ENCODE results near the gene HES2.

DNA sequence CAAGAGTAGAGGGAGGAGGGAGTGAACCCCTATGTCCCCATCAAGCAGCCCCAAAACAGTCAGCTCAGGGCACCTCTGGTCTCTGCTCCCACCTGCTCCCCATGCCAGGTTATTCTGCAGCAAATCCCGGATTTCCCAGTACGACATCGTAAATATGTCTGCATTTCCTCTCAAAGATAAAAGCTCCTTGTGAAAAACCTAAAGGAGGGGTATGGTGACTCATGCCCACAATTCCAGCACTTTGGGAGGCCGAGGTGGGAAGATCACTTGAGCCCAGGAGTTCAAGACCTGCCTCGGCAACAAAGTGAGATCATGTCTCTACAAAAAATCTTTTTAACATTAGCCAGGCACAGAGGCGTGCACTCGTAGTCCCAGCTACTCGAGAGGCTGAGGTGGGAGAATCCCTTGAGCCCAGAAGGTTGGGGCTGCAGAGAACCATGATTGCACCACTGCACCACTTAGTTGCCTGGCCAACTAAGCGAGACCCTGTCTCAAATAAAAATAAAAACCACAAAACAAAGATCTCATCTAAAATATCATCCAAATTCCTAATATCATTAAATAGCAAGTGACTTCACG, 33.3 kb downstream of the HES2 start:
- TF ChIP-seq, protein P1, sequence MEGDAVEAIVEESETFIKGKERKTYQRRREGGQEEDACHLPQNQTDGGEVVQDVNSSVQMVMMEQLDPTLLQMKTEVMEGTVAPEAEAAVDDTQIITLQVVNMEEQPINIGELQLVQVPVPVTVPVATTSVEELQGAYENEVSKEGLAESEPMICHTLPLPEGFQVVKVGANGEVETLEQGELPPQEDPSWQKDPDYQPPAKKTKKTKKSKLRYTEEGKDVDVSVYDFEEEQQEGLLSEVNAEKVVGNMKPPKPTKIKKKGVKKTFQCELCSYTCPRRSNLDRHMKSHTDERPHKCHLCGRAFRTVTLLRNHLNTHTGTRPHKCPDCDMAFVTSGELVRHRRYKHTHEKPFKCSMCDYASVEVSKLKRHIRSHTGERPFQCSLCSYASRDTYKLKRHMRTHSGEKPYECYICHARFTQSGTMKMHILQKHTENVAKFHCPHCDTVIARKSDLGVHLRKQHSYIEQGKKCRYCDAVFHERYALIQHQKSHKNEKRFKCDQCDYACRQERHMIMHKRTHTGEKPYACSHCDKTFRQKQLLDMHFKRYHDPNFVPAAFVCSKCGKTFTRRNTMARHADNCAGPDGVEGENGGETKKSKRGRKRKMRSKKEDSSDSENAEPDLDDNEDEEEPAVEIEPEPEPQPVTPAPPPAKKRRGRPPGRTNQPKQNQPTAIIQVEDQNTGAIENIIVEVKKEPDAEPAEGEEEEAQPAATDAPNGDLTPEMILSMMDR (IDR thresholded peaks at IDR 0.05): no peak
- TF ChIP-seq POLR2A (IDR thresholded peaks at IDR 0.05) (no peak), POLR2AphosphoS5 (IDR thresholded peaks at IDR 0.05) (no peak), EP300 (IDR thresholded peaks at IDR 0.05; ENCODE audit: low read depth) (no peak)

Measured in transverse colon (tissue), 4 donors.